Measurements from ENCODE around the gene SLC45A2. TPM values are rescaled to one million over a fixed set of nuclear protein-coding genes. Genes with fewer than 3 reads are reported as not detected.

The SLC45A2 gene
- total and polyA plus RNA-seq, 2 of the 8 experiments (the other 6 are each of a cell fraction or from before 2014, with no cell fraction given): 0.09 TPM; not detected in 1

- POLR2A ChIA-PET (ENCODE audit: partially characterized antibody): interaction anchor here (2.3 kb wide), 1 partner anchor 10 kb away, joined by 6 read pairs; no protein-coding TSS in a partner anchor
- no peak overlapping the region for H3K9ac ChIP-seq (replicated peaks in 1 of 4; ENCODE audit: extremely low read depth in 1 of 4, low read depth in 3 of 4, low read length in 3 of 4)
- H2AFZ ChIP-seq (ENCODE audit: low read length): no peak overlapping the region
- no peaks in the 10 kb centered on the region for H4K20me1 ChIP-seq (replicated peaks in 1 of 2; ENCODE audit: control insufficient read depth in 1 of 2, insufficient read depth in 2 of 2, low read length in 2 of 2)
- H4K91ac ChIP-seq (replicated peaks; ENCODE audit: insufficient read length, low read length): no peak overlapping the region
- H3K27me3 ChIP-seq (replicated peaks in 1 of 4; ENCODE audit: control insufficient read depth in 3 of 4, extremely low read depth in 1 of 4, insufficient read depth in 3 of 4, low read length in 3 of 4): no peaks in the 10 kb centered on the region
- peaks cover 2% of the 10 kb centered on the region for H3K23me2 ChIP-seq (ENCODE audit: low read depth, low read length)
- no peak overlapping the region for H3K56ac ChIP-seq (replicated peaks; ENCODE audit: insufficient read length, low read depth, low read length)
- H3K18ac ChIP-seq (ENCODE audit: extremely low read depth, low read length): no peak overlapping the region; the same call in 1 of the 2 replicates
- H3K79me1 ChIP-seq (ENCODE audit: low read depth, low read length): no peaks in the 10 kb centered on the region
- no peak overlapping the region for H3K14ac ChIP-seq (ENCODE audit: insufficient read length)
- H3K4ac ChIP-seq (replicated peaks; ENCODE audit: insufficient read length, low read depth, low read length): no peak overlapping the region
- H2AK5ac ChIP-seq (ENCODE audit: low read depth, low read length): no peak overlapping the region
- no peak for DNase-seq (ENCODE audit: low read depth in 1 of 2, low spot score in 2 of 2)
- no peak overlapping the region for H3K4me2 ChIP-seq (ENCODE audit: insufficient read depth in 1 of 2, low read depth in 2 of 2, low read length in 2 of 2)
- H3K23ac ChIP-seq (ENCODE audit: insufficient read length): no peak overlapping the region
- H3K27ac ChIP-seq (ENCODE audit: low read depth, low read length): no peak overlapping the region
- H4K8ac ChIP-seq (ENCODE audit: extremely low read depth, insufficient read depth, low read length): no peak overlapping the region
- no peak overlapping the region for H2BK5ac ChIP-seq (ENCODE audit: low read depth, low read length)
- 85% methylated on average over 3 of the region's 3 CpGs; no CpG with 5 or more reads in 1 of the 2 experiments for WGBS, 2 experiments (ENCODE audit: extremely low coverage in 1 of 2, insufficient coverage in 1 of 2, insufficient read length in 1 of 2, insufficient replicate concordance in 2 of 2, low coverage in 1 of 2, low lambda C conversion rate in 2 of 2, missing lambda C conversion rate in 1 of 2)
- no peak for FAIRE-seq
- no peak overlapping the region for H2BK120ac ChIP-seq (replicated peaks; ENCODE audit: low read depth, low read length)
- no peak overlapping the region for H2BK12ac ChIP-seq (ENCODE audit: low read depth, low read length)
- no peak overlapping the region for H2BK15ac ChIP-seq (ENCODE audit: low read length)
- peaks cover 0 to 18% (median 6%) of the 10 kb centered on the region in 4 experiments; a peak in 3 of 7 replicates for H3K4me1 ChIP-seq (replicated peaks in 1 of 4; ENCODE audit: control insufficient read depth in 3 of 4, insufficient read depth in 4 of 4, low read length in 3 of 4)
- no peak for TF ChIP-seq GABPA (IDR thresholded peaks at IDR 0.05; ENCODE audit: borderline replicate concordance, insufficient read depth, low read length)
- no peak for TF ChIP-seq KDM5A (IDR thresholded peaks at IDR 0.05; ENCODE audit: low read length)
- TF ChIP-seq SIN3A (conservative IDR thresholded peaks at IDR 0.05 in 1 of 2, IDR thresholded peaks at IDR 0.05 in 1 of 2; ENCODE audit: low read depth in 1 of 2, low read length in 2 of 2): no peak
- TF ChIP-seq NRF1 (IDR thresholded peaks at IDR 0.05; ENCODE audit: low read depth, low read length): no peak
- TF ChIP-seq SP1 (IDR thresholded peaks at IDR 0.05; ENCODE audit: low read depth, low read length): no peak
- no peak for TF ChIP-seq KDM4A (IDR thresholded peaks at IDR 0.05; ENCODE audit: low read depth, low read length, severe bottlenecking)
- no peak for TF ChIP-seq SAP30 (IDR thresholded peaks at IDR 0.05; ENCODE audit: insufficient read depth, insufficient replicate concordance, low read length)
- no peak for TF ChIP-seq CHD1 (IDR thresholded peaks at IDR 0.05; ENCODE audit: low read depth, low read length)
- peaks cover 0 to 1% of the 10 kb centered on the region in 2 experiments; a peak in 1 of 4 replicates for H3K9me3 ChIP-seq (ENCODE audit: insufficient read depth in 2 of 2, low read depth in 1 of 2, low read length in 1 of 2)
- CTCF ChIA-PET (ENCODE audit: partially characterized antibody): interaction anchor here (1.7 to 2.7 kb wide), 2 partner anchors 13 to 17 kb away, joined by 5 to 12 read pairs; no protein-coding TSS in a partner anchor
- no peak overlapping the region for H2BK20ac ChIP-seq (ENCODE audit: low read length)
- H4K5ac ChIP-seq (ENCODE audit: insufficient read length, low read depth, low read length): no peak overlapping the region
- no peaks in the 10 kb centered on the region; a peak in 1 of 8 replicates for H3K36me3 ChIP-seq (ENCODE audit: control insufficient read depth in 2 of 4, insufficient read depth in 4 of 4, low read length in 3 of 4)
- H3K4me3 ChIP-seq (ENCODE audit: extremely low read depth in 1 of 4, insufficient read depth in 2 of 4, low read depth in 3 of 4, low read length in 4 of 4): no peak overlapping the region
- no peaks in the 10 kb centered on the region for H3K79me2 ChIP-seq (ENCODE audit: control insufficient read depth in 1 of 2, insufficient read depth in 2 of 2, low read length in 2 of 2)
These were observed 4.5 kb downstream of the SLC45A2 start for GRCh38 chr5:33980030-33980429.
